Fibroblast of lung (primary cell): ENCODE measurements around the gene MEGF10.

Experiments used
- CTCF ChIP-seq, 2 donors: IDR thresholded peaks in 1 of 2; conservative IDR thresholded peaks in 1 of 2; 1 replicate in 1 of 2; 2 replicates in 1 of 2; pipeline ENCODE4 v1.5.1; 2011 to 2012; ENCODE audit warnings: low read length in 2 of 2, control low read depth in 1 of 2, inconsistent platforms in 1 of 2, low read depth in 1 of 2, mild to moderate bottlenecking in 1 of 2
- EZH2 ChIP-seq: IDR thresholded peaks from 2 replicates; pipeline ENCODE4 v1.5.1; 2012; ENCODE audit warnings: low read length, control low read depth, mild to moderate bottlenecking; ENCODE audit errors: missing control alignments

- no peak for TF ChIP-seq CTCF (conservative IDR thresholded peaks at IDR 0.05 in 1 of 2, IDR thresholded peaks at IDR 0.05 in 1 of 2; ENCODE audit: low read depth in 1 of 2, low read length in 2 of 2)
- no peak for TF ChIP-seq EZH2
These were observed 18.3 kb downstream of the MEGF10 start for GRCh38 chr5:127308945-127309344.
